HepG2 (cell line): Measurements from ENCODE around the gene ETF1.

ENCODE experiments used
- GTF2F1 ChIP-seq: fragments of 150-350 bp; IDR thresholded peaks from 2 replicates; pipeline ENCODE4 v1.6.1; 2014; ENCODE audit warnings: low read length
- TAF1 ChIP-seq: sonication (generic); formaldehyde crosslinking; IDR thresholded peaks from 2 replicates; pipeline ENCODE4 v1.4.0; 2020; ENCODE audit warnings: missing genetic modification reagents

- TF ChIP-seq GTF2F1, result no peak
- no peak for TF ChIP-seq TAF1
Observed at GRCh38 chr5:138498376-138498775, 44.7 kb downstream of the ETF1 start.
